CD4-positive, alpha-beta T cell (primary cell): ENCODE measurements around the gene ACADVL. TPM values are rescaled to one million over a fixed set of nuclear protein-coding genes. Genes with fewer than 3 reads are reported as not detected.

ENCODE experiments used
- ATAC-seq: fragments of 200-7000 bp; cut with Tn5 transposase; one replicate; pipeline ENCODE4 v1.10.0; 2022; ENCODE audit warnings: mild to moderate bottlenecking; ENCODE audit not compliant: poor library complexity
- CTCF ChIA-PET: fragments of 350-600 bp; sonication (Branson Sonifier 250); formaldehyde crosslinking; loops from one replicate; lab custom pipeline; 2021; ENCODE audit warnings: antibody characterized with exemption, inconsistent platforms; lab: Charles Lee
- POLR2A ChIA-PET: fragments of 350-600 bp; sonication (Branson Sonifier 250); formaldehyde crosslinking; loops from one replicate; lab custom pipeline; 2021; ENCODE audit warnings: antibody characterized with exemption, inconsistent platforms; lab: Charles Lee
- DNase-seq, 14 experiments: peaks; one replicate each; pipeline ENCODE4 v3.0.0-alpha.2; 2013 to 2020; ENCODE audit warnings: mixed read lengths in 2 of 14
- H3K27ac ChIP-seq, 2 donors: one replicate each; pipeline versions ENCODE4 v1.5.1 to v1.7.0; 2013; ENCODE audit warnings: low read length in 2 of 2, low read depth in 1 of 2, mild to moderate bottlenecking in 1 of 2
- H3K27me3 ChIP-seq, 2 experiments: 1 replicate in 1 of 2; 2 replicates in 1 of 2; pipeline versions ENCODE4 v1.6.1 to v1.7.0; 2013; ENCODE audit warnings: low read length in 2 of 2, control low read depth in 1 of 2, mild to moderate bottlenecking in 1 of 2, moderate library complexity in 1 of 2; ENCODE audit not compliant: insufficient read depth in 2 of 2, control insufficient read depth in 1 of 2
- H3K36me3 ChIP-seq: one replicate; pipeline ENCODE4 v1.6.1; 2013; ENCODE audit warnings: low read length, control low read depth; ENCODE audit not compliant: insufficient read depth
- H3K4me1 ChIP-seq: one replicate; pipeline ENCODE4 v1.6.1; 2013; ENCODE audit warnings: low read length, control low read depth; ENCODE audit not compliant: insufficient read depth
- H3K4me3 ChIP-seq: one replicate; pipeline ENCODE4 v1.5.1; 2013; ENCODE audit warnings: mild to moderate bottlenecking, low read length, moderate library complexity
- H3K9me3 ChIP-seq, 2 experiments: 1 replicate in 1 of 2; 2 replicates in 1 of 2; pipeline versions ENCODE4 v1.6.1 to v1.7.0; 2013; ENCODE audit warnings: low read length in 2 of 2, mild to moderate bottlenecking in 2 of 2, control low read depth in 1 of 2, moderate library complexity in 1 of 2; ENCODE audit not compliant: control insufficient read depth in 1 of 2, insufficient read depth in 1 of 2
- H3K27ac Mint-ChIP-seq: one replicate; pipeline ENCODE4 v1.8.0; 2020; ENCODE audit warnings: mixed read lengths
- H3K27me3 Mint-ChIP-seq: one replicate; pipeline ENCODE4 v1.8.0; 2021; ENCODE audit warnings: mixed read lengths
- H3K36me3 Mint-ChIP-seq: one replicate; pipeline ENCODE4 v1.8.0; 2021; ENCODE audit warnings: low read depth, mixed read lengths
- H3K4me1 Mint-ChIP-seq: one replicate; pipeline ENCODE4 v1.8.0; 2021; ENCODE audit warnings: low read depth, mixed read lengths
- H3K4me3 Mint-ChIP-seq: one replicate; pipeline ENCODE4 v1.8.0; 2020; ENCODE audit warnings: mild to moderate bottlenecking, mixed read lengths
- H3K9me3 Mint-ChIP-seq: one replicate; pipeline ENCODE4 v1.8.0; 2020; ENCODE audit warnings: mixed read lengths
- intact Hi-C, 2 experiments: fragments of 100-400 bp; cut with DNase I in 1 of 2; cut with micrococcal nuclease in 1 of 2; formaldehyde crosslinking; loops; one replicate each; pipeline versions ENCODE4 v1.15.1 to v1.9.0; 2023 to 2025; cut with DNase I, micrococcal nuclease
- total RNA-seq, 174 experiments: library from RNA in 2 of 174; stranded (reverse) in 2 of 174; gene quantifications; one replicate each; pipeline ENCODE4 v1.2.3 and lab custom pipeline; 2021 to 2026
- TF ChIP-seq, protein P1 (sequence below): fragments of 200-600 bp; IDR thresholded peaks from one replicate; pipeline ENCODE4 v1.8.0; 2022; ENCODE audit warnings: antibody characterized with exemption, mild to moderate bottlenecking

ACADVL gene
- total RNA-seq, 2 experiments from 2014 or later, result 237 to 257 TPM

DNA sequence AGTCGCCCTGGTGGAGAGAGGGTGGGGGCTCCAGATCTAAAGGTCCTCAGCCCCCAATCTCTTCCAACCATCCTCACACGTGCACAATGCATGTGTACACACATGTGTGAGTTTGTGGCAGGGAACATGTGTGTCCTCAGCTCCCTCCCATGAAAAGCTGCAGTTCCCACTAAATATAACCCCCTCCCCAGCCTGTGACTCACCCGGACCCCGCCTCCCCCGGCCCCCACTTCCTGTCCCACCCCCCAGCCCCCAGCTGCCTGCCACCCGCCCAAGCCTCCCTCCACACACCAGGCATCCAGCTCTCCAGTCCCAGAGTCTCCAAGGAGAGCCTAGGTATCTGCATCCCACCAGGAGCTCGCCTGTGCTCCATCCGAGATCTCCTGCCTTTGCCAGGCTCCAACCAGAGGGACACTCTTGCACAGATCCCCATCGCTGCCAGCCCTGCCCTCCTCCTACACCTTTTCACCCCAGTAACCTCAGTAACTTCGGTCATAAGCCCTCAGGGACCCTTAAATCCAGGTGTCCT, 4.0 kb upstream of the ACADVL start:
- H3K27ac Mint-ChIP-seq, result peak overlapping the region; percentile 93
- intact Hi-C loops, result loop anchor here in 1 of 2 experiments (5.0 kb wide), 1 partner anchor 37 kb away; the partner anchor contains the start of genes CTDNEP1 and ELP5
- peaks cover 80% of the 10 kb centered on the region for H3K4me1 ChIP-seq

DNA sequence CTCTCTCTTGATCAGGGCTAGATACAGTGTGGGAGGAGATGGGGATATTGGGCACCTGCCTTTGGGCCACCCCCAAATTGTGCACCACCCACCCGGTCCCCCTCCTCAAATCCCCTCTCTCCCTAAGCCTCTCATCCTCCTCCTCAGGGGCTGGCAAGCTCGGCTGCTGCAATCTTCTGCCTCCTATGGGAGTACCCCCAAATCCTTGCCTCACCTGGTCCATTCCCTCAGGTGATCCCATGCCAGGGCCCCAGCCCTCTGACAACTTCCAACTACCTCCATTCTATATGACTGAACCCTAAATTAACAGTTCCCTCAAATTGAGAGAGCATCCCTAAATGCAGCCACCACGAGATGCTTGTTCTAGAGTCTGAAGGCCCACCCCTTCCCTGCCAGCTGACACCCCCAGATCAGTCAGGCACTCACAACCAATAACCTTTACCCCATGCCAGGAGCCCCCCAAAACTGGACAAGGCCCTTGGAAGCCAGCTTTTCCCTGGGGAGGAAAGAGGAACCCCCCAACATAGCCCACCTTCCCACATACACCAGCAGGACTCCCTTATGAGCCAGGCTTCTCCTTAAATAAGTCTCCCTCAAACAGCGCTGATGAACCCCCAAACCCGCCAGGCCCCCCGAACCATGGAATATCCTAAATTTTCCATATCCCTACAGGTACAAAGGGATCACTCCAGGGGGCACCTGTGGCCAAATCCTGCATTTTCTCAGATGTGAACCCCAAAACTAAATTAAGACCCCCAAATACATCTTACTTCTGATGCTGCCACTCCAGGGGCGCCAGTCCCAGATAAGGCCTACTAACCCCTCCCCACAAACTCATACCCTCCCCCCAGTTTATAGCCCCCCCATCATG, 3.3 kb upstream of the ACADVL start:
- Histone ChIP-seq H3K27me3 (no peaks in the 10 kb centered on the region), H3K4me1 (peaks cover 84% of the 10 kb centered on the region), H3K36me3 (peaks cover under 1% of the 10 kb centered on the region), H3K9me3 (no peaks in the 10 kb centered on the region), H3K4me3 (peak overlapping the region; percentile 5), H3K27ac (peak overlapping the region in 1 of 2 donors; percentile 44)
- Mint-ChIP-seq H3K4me3 (peak overlapping the region; percentile 76), H3K4me1 (peaks cover 80% of the 10 kb centered on the region), H3K27ac (peak overlapping the region; percentile 93), H3K36me3 (no peaks in the 10 kb centered on the region), H3K9me3 (no peaks in the 10 kb centered on the region), H3K27me3 (peaks cover 5% of the 10 kb centered on the region)
- ChIA-PET POLR2A (interaction anchor here (13.1 kb wide), 1 partner anchor 21 kb away, joined by 234 read pairs; the partner anchor contains the start of genes DVL2, GABARAP and PHF23), CTCF (no interaction called here)
- no peak for DNase-seq
- intact Hi-C loops, result loop anchor here in 1 of 2 experiments (5.0 kb wide), 1 partner anchor 36 kb away; the partner anchor contains the start of genes CTDNEP1 and ELP5
- ATAC-seq, result no peak
- TF ChIP-seq, protein P1, sequence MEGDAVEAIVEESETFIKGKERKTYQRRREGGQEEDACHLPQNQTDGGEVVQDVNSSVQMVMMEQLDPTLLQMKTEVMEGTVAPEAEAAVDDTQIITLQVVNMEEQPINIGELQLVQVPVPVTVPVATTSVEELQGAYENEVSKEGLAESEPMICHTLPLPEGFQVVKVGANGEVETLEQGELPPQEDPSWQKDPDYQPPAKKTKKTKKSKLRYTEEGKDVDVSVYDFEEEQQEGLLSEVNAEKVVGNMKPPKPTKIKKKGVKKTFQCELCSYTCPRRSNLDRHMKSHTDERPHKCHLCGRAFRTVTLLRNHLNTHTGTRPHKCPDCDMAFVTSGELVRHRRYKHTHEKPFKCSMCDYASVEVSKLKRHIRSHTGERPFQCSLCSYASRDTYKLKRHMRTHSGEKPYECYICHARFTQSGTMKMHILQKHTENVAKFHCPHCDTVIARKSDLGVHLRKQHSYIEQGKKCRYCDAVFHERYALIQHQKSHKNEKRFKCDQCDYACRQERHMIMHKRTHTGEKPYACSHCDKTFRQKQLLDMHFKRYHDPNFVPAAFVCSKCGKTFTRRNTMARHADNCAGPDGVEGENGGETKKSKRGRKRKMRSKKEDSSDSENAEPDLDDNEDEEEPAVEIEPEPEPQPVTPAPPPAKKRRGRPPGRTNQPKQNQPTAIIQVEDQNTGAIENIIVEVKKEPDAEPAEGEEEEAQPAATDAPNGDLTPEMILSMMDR, result no peak

More for the DNA sequence above, 4.0 kb upstream of the ACADVL start:
- Histone ChIP-seq H3K4me3 (no peak overlapping the region), H3K27me3 (no peaks in the 10 kb centered on the region), H3K9me3 (no peaks in the 10 kb centered on the region), H3K27ac (peak overlapping the region; percentile 85 to 99), H3K36me3 (no peaks in the 10 kb centered on the region)
- CTCF ChIA-PET, result interaction anchor here (2.7 kb wide), 1 partner anchor 10 kb away, joined by 13 read pairs; no protein-coding TSS in a partner anchor
- ATAC-seq (no peak), DNase-seq (peak in 4 of 14 experiments; percentile 21 to 64 (median 46))
- TF ChIP-seq, protein P1, result no peak
- POLR2A ChIA-PET, result interaction anchor here (0.9 to 13.1 kb wide), 2 partner anchors 22 to 471 kb away, joined by 3 to 234 read pairs; partner anchors contain the start of genes DVL2, GABARAP, PHF23 and TP53
- Mint-ChIP-seq H3K4me3 (peak overlapping the region; percentile 93), H3K9me3 (no peaks in the 10 kb centered on the region), H3K36me3 (no peaks in the 10 kb centered on the region), H3K27me3 (peaks cover 5% of the 10 kb centered on the region), H3K4me1 (peaks cover 73% of the 10 kb centered on the region)
